NT2/D1 (cell line): ENCODE data around the gene BDH2.
A peak's percentile ranks its signal among the peaks of the same experiment; 100 is the strongest.

Experiments used
- DNase-seq: peaks from one replicate; pipeline ENCODE4 v3.0.0-alpha.2; 2011; ENCODE audit warnings: low read depth, low spot score
- H3K27me3 ChIP-seq: 2 replicates; pipeline ENCODE4 v1.6.0; 2011; ENCODE audit warnings: mild to moderate bottlenecking; ENCODE audit not compliant: insufficient read length, insufficient read depth
- H3K36me3 ChIP-seq: 2 replicates; pipeline ENCODE4 v1.6.1; 2011; ENCODE audit warnings: mild to moderate bottlenecking, low read length, mixed read lengths; ENCODE audit not compliant: insufficient read depth, insufficient read length
- H3K4me1 ChIP-seq: 2 replicates; pipeline ENCODE4 v1.5.1; 2011; ENCODE audit not compliant: insufficient read depth, insufficient read length
- H3K4me3 ChIP-seq: 2 replicates; pipeline ENCODE4 v1.5.1; 2011; ENCODE audit warnings: low read depth; ENCODE audit not compliant: insufficient read length
- H3K9ac ChIP-seq: 2 replicates; pipeline ENCODE4 v1.6.0; 2011; ENCODE audit warnings: low read depth; ENCODE audit not compliant: insufficient read length
- H3K9me3 ChIP-seq: 2 replicates; pipeline ENCODE4 v1.5.1; 2011; ENCODE audit warnings: mild to moderate bottlenecking, low read length; ENCODE audit not compliant: insufficient read depth
- SUZ12 ChIP-seq: IDR thresholded peaks from 2 replicates; pipeline ENCODE4 v1.6.1; 2011; ENCODE audit not compliant: insufficient read length, insufficient read depth; ENCODE audit errors: extremely low read depth
- YY1 ChIP-seq: IDR thresholded peaks from 2 replicates; pipeline ENCODE4 v1.6.1; 2011; ENCODE audit not compliant: insufficient read length, insufficient read depth
- ZNF274 ChIP-seq: IDR thresholded peaks from 2 replicates; pipeline ENCODE4 v1.6.1; 2011; ENCODE audit warnings: mild to moderate bottlenecking, low read depth, low read length

BDH2 gene

DNA sequence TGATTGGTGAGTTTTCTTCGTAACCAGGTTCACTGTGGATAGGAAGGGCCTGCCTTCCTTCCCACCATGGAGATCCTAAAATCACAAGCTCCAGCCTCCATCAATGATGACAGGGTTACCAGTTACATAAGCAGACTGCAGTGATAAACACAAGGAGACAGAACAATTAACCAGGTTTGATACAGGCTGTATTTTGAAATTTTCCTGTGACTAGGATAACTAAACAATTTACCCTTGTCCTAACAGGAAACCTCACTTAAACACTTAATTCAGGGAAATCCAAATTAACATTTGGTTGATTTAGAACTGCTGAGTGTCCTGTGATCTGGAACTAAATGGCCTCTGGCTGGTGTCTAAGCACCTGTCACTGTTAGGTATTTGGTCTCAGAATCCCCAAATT is 20.0 kb downstream of the BDH2 start:
- no peak for DNase-seq
- no peak for TF ChIP-seq ZNF274
- TF ChIP-seq YY1 = no peak
- no peak for TF ChIP-seq SUZ12
- H3K9ac ChIP-seq = no peak overlapping the region
- no peaks in the 10 kb centered on the region for H3K4me1 ChIP-seq
- peaks cover 4% of the 10 kb centered on the region for H3K36me3 ChIP-seq
- no peaks in the 10 kb centered on the region for H3K9me3 ChIP-seq
- peaks cover 27% of the 10 kb centered on the region for H3K27me3 ChIP-seq
- no peak overlapping the region for H3K4me3 ChIP-seq

DNA sequence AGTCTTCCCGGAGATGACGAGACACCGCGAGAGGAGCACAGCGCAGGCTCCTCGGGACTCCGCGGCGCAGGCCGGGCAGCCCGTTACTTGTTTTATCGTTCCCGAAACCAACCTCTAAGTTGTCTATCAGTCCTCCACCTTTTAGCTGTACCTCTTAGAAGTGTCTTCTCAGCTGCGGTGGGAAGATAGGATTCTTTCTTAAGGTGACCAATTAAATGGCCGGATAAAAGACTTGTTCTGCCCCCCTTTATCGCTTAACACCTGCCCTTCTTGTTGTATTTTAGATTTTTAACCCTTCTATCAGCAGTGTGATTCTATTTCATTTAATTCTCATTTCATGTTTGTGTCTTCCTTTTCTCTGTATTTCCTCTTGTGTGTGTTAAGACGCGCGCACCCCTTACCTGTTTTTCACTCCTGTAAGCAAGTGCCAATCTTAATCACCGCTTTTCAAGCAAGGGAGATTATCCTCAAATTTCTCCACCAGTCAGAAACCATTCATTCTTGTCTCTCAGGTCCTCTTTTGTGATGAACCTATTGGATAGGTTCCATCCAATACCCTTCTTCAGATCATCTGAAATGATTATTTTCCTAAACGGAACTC is 22.8 kb downstream of the BDH2 start, which contains the start of gene SLC9B2:
TSS of gene SLC9B2 (minus strand) at position 15 of the 601 bp plus-strand sequence. CDS start 9,211 bp downstream, outside the sequence.
- Histone ChIP-seq H3K27me3 (peaks cover 27% of the 10 kb centered on the region), H3K4me3 (peak within 1 kb of the TSS; percentile 71), H3K9ac (peak within 1 kb of the TSS; percentile 88), H3K4me1 (no peaks in the 10 kb centered on the region), H3K36me3 (no peaks in the 10 kb centered on the region), H3K9me3 (no peaks in the 10 kb centered on the region)
- no peak for DNase-seq
- TF ChIP-seq ZNF274 (no peak), YY1 (no peak), SUZ12 (no peak)

- Histone ChIP-seq H3K4me1 (no peaks in the 10 kb centered on the region), H3K36me3 (no peaks in the 10 kb centered on the region), H3K9ac (peak overlapping the region; percentile 88), H3K27me3 (peaks cover 27% of the 10 kb centered on the region), H3K9me3 (no peaks in the 10 kb centered on the region), H3K4me3 (peak overlapping the region; percentile 71)
- TF ChIP-seq SUZ12 (peak; percentile 48), ZNF274 (no peak)
- peak; percentile 23 for DNase-seq
Observed at GRCh38 chr4:103075894-103076746, 23.5 kb downstream of the BDH2 start.

DNA sequence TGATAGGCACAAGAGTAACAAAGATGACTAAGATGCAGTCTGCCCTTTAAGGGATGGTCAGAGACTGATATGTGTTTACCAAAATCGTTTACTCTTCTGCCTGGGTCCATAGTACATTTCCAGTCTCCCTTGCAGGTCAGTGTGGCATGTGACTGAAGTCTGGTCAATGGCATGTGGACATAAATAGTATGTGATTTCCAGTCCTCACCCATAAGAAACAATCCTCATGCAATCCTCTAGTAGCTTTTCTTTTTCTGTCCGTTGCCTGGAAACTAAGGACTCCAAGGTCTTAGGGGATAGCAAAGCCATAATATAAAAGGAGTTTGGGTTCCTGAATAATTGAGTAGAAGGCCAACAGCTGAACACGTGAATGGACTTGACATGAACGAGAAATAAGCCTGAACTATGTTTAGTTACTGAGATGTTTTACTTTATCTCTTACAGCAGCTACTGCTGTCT is 24.2 kb downstream of the BDH2 start:
- Histone ChIP-seq H3K4me3 (peak overlapping the region; percentile 71), H3K36me3 (no peaks in the 10 kb centered on the region), H3K4me1 (no peaks in the 10 kb centered on the region), H3K9ac (peak overlapping the region; percentile 88), H3K9me3 (no peaks in the 10 kb centered on the region), H3K27me3 (peaks cover 27% of the 10 kb centered on the region)
- TF ChIP-seq SUZ12 (no peak), ZNF274 (no peak), YY1 (no peak)
- no peak for DNase-seq

DNA sequence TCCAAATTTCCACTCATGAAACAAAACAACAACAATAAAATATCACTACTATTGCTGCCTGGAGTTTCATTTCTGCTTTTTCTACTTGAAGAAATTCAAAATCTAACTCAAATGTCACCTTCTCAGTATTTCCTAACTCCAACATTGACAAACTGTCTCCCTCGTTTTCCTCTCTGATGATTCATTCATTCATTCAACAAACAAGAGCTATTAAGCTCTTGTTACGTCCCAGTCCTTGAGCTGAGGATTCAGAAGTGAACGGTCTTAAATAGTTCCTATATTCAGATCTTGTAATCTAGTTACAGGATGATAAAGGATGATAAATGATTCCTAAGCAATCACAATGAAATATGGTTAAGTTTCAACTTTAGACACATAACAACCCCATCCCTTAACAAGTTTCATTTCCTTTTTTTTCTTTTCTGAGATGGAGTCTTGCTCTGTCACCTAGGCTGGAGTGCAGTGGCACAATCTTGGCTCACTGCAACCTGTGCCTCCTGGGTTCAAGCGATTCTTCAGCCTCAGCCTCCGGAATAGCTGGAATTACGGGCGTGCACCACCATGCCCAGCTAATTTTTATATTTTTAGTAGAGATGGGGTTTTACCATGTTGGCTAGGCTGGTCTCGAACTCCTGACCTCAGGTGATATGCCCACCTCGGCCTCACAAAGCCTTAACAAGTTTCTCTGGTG is 24.7 kb downstream of the BDH2 start:
- no peaks in the 10 kb centered on the region for H3K36me3 ChIP-seq
- no peaks in the 10 kb centered on the region for H3K9me3 ChIP-seq
- H3K27me3 ChIP-seq = peaks cover 27% of the 10 kb centered on the region
- no peak overlapping the region for H3K4me3 ChIP-seq
- DNase-seq = no peak
- no peaks in the 10 kb centered on the region for H3K4me1 ChIP-seq
- no peak overlapping the region for H3K9ac ChIP-seq
- TF ChIP-seq ZNF274 (no peak), YY1 (no peak), SUZ12 (no peak)

DNA sequence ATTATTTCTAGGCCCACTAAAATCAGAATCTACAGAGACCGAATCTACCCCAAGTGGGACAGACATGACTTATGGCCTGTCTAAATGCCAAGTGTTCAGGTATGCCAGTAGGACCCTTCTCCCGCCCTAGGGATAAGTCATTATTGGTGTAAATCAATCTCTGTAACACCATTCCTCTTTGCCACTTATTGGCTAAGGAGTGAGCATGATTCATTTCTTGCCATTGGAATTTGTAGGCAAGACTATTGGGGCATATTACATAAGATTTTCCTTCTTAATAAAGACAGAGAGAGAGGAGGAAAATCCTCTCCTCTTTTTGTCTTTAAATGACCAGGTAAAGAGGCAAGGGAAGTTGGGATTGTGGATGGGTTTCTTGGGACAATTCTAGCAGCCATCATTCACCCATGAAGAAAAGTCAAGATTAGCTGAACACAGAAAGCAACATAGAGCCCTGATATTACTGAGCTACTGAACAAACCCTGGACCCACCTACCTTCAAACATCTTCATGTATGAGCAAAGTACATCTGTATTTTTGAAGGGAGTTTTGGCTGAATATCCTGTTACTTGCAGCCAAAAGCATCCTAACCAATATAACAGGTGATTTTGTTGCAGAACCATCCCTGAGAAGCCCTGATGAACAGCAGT is 25.7 kb downstream of the BDH2 start:
- Histone ChIP-seq H3K36me3 (no peaks in the 10 kb centered on the region), H3K9me3 (no peaks in the 10 kb centered on the region), H3K9ac (no peak overlapping the region), H3K27me3 (peaks cover 27% of the 10 kb centered on the region), H3K4me1 (no peaks in the 10 kb centered on the region), H3K4me3 (no peak overlapping the region)
- DNase-seq = no peak
- TF ChIP-seq YY1 (no peak), ZNF274 (no peak), SUZ12 (no peak)
